NCI-H128 (cell line): ENCODE measurements around the gene RNF115.
"Not testable (repeated sequence)": the region's sequence is repeated elsewhere in the genome, so short reads cannot be mapped to it uniquely, and the experiment has no call there.

Source experiments
- DNase-seq: peaks from one replicate; lab custom pipeline; 2025; ENCODE audit not compliant: unreplicated experiment; lab: John Stamatoyannopoulos, UW

The RNF115 gene

GRCh38 chr1:145828367-145829026, 4.6 kb upstream of the RNF115 start:
- DNase-seq = no peak

GRCh38 chr1:145827966-145828365, 4.1 kb upstream of the RNF115 start:
- DNase-seq = no peak

- no peak for DNase-seq
Observed at GRCh38 chr1:145826030-145826429, 2.1 kb upstream of the RNF115 start.

- DNase-seq = no peak
Observed at GRCh38 chr1:145824499-145824842, 576 bp upstream of the RNF115 start.

- not testable (repeated sequence) for DNase-seq
Observed at GRCh38 chr1:145822779-145823331, 1.0 kb downstream of the RNF115 start.

DNA sequence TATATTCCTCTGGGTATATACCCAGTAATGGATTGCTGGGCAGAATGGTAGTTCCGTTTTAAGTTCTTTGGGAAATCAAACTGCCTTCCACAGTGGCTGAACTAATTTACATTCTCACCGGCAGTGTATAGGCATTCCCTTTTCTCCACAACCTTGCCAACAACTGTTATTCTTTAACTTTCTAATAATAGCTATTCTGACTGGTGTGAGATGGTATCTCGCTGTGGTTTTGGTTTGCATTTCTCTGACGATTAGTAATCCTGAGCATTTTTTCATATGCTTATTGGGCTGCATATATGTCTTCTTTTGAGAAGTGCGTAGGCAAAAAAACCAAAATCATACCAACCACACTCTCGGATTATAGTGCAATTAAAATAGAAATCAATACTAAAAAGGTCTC, 5.8 kb downstream of the RNF115 start:
- not testable (repeated sequence) for DNase-seq

DNA sequence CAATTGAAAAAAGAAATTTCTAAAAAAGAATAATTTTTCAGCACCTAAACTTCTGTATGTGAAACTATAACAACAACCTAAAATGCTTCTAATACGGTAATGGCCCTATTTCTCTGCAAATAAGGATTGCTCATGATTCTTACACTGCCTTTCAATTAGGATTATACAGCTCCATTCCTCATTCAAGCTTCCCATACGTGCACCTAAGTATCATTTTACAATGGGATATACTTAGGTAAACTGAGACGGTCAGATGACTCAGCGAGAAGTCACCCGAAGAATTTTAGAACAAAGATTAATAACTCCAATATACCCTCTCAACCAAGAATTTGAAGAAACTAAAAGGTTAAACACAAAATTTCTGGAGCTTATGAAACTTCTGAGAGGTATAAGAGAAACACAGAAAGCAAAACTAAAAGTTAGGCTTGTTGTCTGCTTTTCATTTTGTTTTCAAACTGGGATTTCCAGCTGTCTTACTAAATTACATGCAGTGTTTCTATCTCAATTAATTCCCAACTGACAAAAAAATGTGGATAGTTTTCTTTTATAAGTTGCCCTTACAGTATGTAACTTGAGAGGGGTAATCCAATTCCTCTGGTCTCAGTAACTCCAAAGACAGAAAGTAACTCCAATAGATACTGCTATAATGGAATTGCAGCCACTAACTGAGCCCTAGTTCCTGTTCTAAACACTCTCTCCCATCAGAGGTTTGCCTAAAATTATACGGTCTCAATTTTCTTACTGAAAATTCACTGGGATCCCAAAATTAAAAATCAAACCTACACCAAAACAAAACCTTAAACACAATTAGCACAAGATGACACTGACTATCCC, 10.7 kb downstream of the RNF115 start:
- DNase-seq = not testable (repeated sequence)

DNA sequence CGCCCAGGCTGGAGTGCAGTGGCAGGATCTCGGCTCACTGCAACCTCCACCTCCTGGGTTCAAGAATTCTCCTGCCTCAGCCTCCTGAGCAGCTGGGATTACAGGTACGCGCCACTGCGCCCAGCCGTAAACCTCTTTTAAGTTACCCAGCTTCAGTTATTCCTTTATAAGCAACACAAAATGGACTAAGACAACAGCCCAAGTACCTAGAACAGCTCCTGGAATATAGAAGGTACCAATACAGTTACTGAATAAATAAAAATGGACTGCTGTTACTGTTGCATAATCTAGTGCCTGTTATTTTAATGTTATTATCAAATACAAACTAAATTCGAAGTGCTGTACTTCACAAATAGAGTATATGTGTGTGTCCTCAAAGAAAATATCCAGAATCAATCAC, 17.1 kb downstream of the RNF115 start:
- no peak for DNase-seq

- no peak for DNase-seq
Observed at GRCh38 chr1:145806408-145806807, 17.5 kb downstream of the RNF115 start.

- no peak for DNase-seq
Observed at GRCh38 chr1:145805057-145805456, 18.8 kb downstream of the RNF115 start.

DNA sequence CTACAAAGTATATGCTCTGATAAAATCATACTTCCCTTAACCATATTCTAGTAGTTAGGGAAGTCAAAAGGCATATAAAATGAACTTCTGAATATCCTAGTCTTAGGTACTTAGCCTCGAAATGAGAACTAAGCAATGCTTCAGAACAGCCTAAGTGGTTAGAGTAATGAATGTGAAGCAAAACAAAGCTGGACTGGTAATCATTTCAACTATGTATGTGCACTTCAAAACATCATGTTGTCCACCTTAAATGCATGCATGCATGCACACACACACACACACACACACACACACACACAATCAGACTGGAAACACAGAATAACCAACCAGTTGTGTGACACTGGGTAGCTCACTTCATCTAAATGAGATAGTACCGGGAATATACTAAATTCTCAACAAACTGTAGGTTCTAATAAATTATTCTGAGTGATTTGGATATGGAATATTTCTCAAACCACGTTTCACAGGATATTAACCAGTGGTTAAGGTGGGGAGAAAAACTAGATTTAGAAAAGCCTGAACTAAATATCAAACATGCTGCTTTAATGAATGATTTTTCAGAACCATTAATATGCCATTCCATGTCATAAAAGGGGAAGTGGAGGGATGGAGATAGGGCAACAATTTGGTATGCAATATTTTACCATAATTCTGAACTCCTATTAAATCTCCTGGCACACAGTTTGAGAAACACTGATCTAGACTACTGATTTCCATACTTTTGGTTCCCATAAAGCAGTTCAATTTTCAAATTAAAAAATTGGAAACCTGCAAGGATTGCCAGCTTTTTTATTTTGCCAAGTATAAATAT, 19.5 kb downstream of the RNF115 start:
- DNase-seq = no peak

DNA sequence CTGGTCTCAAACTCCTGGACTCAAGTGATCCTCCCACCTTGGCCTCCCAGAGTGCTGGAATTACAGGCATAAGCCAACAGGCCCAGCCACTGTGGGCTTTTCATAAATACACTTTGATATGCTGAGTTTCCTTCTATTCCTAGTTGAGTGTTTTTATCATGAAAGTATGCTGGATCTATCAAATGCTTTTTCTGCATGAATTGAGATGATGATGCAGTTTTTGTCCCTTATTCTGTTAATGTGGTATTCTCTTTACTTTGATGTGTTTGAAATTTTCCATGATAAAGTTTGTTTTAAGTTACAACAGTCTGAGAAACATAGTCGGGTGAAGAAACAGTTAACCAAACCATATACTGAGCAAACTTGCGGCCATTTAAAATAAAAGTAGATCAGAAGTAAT, 24.1 kb downstream of the RNF115 start:
- DNase-seq = no peak

GRCh38 chr1:145796753-145797152, 27.1 kb downstream of the RNF115 start:
- DNase-seq = no peak

DNA sequence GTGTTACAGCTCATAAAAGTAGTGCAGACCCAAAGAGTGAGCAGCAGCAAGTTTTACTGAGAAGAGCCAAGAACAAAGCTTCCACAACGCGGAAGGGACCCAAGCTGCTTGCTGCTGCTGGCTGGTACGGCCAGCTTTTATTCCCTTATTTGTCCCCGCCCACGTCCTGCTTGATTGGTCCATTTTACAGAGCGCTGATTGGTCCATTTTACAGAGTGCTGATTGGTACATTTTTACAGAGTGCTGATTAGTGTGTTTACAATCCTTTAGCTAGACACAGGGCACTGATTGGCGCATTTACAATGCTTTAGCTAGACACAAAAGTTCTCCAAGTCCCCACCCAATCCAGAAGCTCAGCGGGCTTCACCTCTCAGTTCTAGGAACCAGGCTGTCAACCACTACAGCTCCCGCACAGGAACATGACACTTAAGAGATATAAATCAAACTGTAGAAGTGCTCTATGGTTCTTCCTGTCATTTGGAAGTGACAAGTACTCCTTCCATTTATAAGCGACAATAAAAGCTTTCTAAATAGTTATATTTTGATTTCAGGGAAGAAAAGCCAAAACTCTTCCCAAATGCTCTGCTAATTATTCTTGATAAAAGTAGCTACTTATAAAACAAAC, 28.5 kb downstream of the RNF115 start:
- DNase-seq = no peak

DNA sequence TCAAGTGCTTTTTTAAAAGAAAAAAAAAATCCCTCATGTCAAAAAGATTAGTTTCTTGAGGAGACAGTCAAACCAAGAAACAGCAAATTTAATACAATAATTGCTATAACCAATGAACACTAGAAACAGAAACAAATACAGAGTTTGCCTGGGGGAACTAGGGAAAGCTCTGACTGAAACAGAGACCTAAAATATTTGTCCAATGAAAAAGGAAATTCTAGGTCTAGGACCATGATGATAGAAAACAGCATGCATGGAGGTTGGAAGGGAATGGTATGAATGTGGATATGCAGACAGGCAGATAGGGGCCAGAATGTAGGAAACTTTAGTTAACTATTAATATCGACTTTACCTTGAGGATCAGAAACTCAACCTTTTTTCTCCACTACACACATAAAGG, 31.4 kb downstream of the RNF115 start:
- no peak for DNase-seq

GRCh38 chr1:145791860-145792259, 32.0 kb downstream of the RNF115 start:
- not testable (repeated sequence) for DNase-seq

DNA sequence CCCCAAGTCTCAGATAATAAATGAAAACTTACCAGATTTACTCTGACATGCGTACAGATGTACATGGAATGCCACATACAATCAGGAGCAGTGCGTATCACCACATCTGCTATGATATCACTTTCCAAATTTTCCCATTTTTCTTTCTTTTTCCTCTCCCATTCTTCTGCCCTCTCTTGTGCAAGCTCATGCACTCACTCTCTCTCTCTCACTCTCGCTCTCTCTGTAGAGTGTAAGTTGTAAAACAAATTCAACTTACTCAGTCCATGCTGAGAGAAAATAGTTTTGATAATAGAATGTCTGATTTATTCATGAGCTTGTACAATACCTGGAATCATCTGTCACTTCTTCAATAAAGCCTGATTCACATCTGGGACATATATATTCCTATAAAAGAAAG, 35.3 kb downstream of the RNF115 start:
- DNase-seq = no peak

DNA sequence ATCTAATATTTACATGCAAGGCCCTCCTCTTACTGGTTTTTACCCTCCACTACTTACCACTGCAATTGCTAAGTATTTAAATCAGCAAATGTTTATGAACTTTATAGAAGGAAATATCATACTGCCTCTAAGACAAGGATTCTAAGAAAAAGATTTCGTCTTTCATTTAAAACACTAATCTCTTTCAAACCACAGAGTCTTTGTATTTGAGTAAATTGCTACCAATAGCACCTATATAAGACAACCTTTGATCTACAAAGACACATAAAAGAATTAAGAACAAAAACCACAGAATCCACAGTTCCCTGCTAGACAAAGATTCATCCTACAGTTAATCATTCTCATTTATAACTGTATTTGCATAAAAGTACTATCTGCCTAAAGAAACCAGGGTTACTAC, 37.6 kb downstream of the RNF115 start:
- DNase-seq = no peak

DNA sequence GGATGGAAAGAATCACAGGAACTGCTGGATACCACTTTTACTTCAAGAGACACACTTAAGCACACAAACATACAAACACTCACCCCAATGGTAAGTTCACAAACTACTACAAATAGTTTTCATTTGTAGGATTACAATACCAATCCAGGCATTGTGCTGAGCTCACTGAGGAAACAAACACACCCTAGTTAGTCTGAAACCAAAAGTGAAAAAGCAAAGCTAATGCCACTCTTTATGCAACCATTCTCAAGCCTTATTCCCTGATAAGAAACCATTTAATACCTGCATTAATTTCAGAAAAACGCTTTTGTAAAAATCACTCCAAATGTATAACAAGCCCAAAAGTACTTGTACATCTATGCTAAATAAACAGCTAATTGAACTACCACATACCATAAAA, 38.3 kb downstream of the RNF115 start:
- DNase-seq = no peak

GRCh38 chr1:145784409-145784808, 39.5 kb downstream of the RNF115 start:
- no peak for DNase-seq
